ENCODE measurements around the gene SOX6.
A peak's percentile ranks its signal among the peaks of the same experiment; 100 is the strongest.

Gene SOX6

DNA sequence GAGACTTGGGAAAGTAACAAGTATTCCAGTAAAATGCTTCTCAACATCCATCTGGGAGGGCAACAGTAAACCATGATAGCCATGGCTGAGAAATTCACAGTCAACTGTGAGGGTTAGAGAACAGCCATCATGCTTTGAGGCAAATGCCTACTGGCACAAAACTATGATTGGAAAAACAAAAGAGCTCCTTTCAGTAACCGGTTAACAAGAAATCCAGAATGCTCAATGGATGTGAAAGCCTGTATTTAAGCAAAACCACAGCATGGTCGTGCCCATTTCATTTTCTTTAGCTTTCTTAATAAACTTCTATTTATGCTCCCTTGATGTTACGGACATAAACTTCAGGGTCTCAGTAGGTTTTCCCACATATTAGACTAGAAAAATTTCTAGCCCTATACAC lies 139.5 kb downstream of the SOX6 start:
- Histone ChIP-seq H3K27me3 (no peaks in the 10 kb centered on the region), H3K36me3 (no peaks in the 10 kb centered on the region), H3K4me3 (no peak overlapping the region), H3K9me3 (no peaks in the 10 kb centered on the region), H3K4me1 (peaks cover 0 to 4% (median 0%) of the 10 kb centered on the region in 4 donors), H3K27ac (no peak overlapping the region)
- intact Hi-C loops (cut with DNase I; ENCODE audit: low total_unique reads), result no loop called here
- TF ChIP-seq CTCF (IDR thresholded peaks at IDR 0.05), result no peak
- no peak for DNase-seq

GRCh38 chr11:16215352-16215751 lies 141.0 kb downstream of the SOX6 start:
- peaks cover 0 to 4% (median 0%) of the 10 kb centered on the region in 4 donors for H3K4me1 ChIP-seq
- H3K4me3 ChIP-seq, result no peak overlapping the region
- no peaks in the 10 kb centered on the region for H3K9me3 ChIP-seq
- no peaks in the 10 kb centered on the region for H3K36me3 ChIP-seq
- no peaks in the 10 kb centered on the region for H3K27me3 ChIP-seq
- TF ChIP-seq CTCF (IDR thresholded peaks at IDR 0.05), result no peak
- H3K27ac ChIP-seq, result no peak overlapping the region
- intact Hi-C loops (cut with DNase I; ENCODE audit: low total_unique reads), result no loop called here
- no peak for DNase-seq

DNA sequence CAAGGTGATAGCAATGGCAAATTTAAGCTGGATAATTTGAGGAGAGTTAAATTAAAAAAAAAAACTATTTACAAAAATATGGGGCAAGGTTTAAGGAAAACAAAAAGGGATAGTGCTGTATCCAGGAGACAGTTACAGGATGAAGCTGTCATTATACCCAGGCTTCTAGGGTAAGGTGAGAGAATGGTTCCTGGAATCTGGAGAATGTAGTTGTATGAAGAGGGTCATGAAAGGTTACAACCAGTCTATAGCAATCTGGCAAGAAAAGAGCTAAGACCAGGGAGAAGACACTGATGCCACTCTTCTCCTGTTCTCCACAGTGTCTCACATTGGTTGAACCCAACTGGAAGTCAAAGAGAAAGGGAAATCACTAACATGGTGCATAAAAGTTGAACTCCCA lies 144.9 kb downstream of the SOX6 start:
- Histone ChIP-seq H3K27me3 (no peaks in the 10 kb centered on the region), H3K36me3 (no peaks in the 10 kb centered on the region), H3K9me3 (no peaks in the 10 kb centered on the region), H3K4me3 (no peak overlapping the region), H3K27ac (no peak overlapping the region), H3K4me1 (no peaks in the 10 kb centered on the region)
- TF ChIP-seq CTCF (IDR thresholded peaks at IDR 0.05), result no peak
- no peak for DNase-seq
- intact Hi-C loops (cut with DNase I; ENCODE audit: low total_unique reads), result no loop called here

GRCh38 chr11:16204261-16204660 lies 152.1 kb downstream of the SOX6 start:
- no peak for TF ChIP-seq CTCF (IDR thresholded peaks at IDR 0.05)
- no peaks in the 10 kb centered on the region for H3K36me3 ChIP-seq
- intact Hi-C loops (cut with DNase I; ENCODE audit: low total_unique reads), result no loop called here
- no peaks in the 10 kb centered on the region for H3K4me1 ChIP-seq
- H3K27me3 ChIP-seq, result no peaks in the 10 kb centered on the region
- no peak overlapping the region for H3K4me3 ChIP-seq
- no peaks in the 10 kb centered on the region for H3K9me3 ChIP-seq
- H3K27ac ChIP-seq, result no peak overlapping the region
- no peak for DNase-seq

DNA sequence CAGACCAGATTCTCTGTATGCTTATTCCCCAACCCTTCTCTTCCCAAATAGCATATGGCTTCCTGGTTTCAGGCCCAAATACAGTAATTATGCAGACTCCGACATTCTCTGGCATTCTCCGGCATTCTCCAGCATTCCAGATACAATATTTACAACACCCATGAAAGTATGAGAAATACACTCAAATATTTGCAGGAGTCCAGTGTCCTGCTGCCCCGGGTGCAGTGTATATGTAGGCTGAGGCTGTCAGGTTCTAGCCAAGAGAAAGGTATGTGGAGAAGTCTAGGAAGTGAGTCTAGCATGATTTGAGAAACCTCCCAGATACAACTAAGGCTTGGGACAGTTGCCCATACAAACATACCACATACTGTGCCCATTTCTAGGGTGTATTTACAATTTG lies 160.7 kb downstream of the SOX6 start:
- DNase-seq, result no peak

More for the DNA sequence above, 160.7 kb downstream of the SOX6 start:
- peaks cover 0 to 31% (median 15%) of the 10 kb centered on the region in 4 donors for H3K4me1 ChIP-seq
- no peaks in the 10 kb centered on the region for H3K27me3 ChIP-seq
- intact Hi-C loops (cut with DNase I; ENCODE audit: low total_unique reads), result no loop called here
- no peak overlapping the region for H3K4me3 ChIP-seq
- no peaks in the 10 kb centered on the region for H3K36me3 ChIP-seq
- peak overlapping the region; percentile 7 to 29 for H3K27ac ChIP-seq
- H3K9me3 ChIP-seq, result no peaks in the 10 kb centered on the region
- no peak for TF ChIP-seq CTCF (IDR thresholded peaks at IDR 0.05)

Data from tibial artery (tissue), 4 donors.